Heart right ventricle (tissue), 16 donors: ENCODE data around the gene RAB2B. TPM values are rescaled to one million over a fixed set of nuclear protein-coding genes. Genes with fewer than 3 reads are reported as not detected.

Source experiments
- ATAC-seq, 8 donors: fragments of 200-7000 bp; cut with Tn5 transposase; one replicate each; pipeline ENCODE4 v1.9.1; 2020; ENCODE audit warnings: mild to moderate bottlenecking in 8 of 8, moderate library complexity in 8 of 8, moderate number of reproducible peaks in 1 of 8
- DNase-seq, 2 donors: peaks; one replicate each; pipeline ENCODE4 v3.0.0-alpha.2; 2020
- H3K27ac ChIP-seq, 10 donors: fragments of 200-600 bp; sonication (generic) in 2 of 10; one replicate each; pipeline versions ENCODE4 v1.5.0 to v1.8.0; 2020 to 2022; ENCODE audit warnings: mild to moderate bottlenecking in 3 of 10
- H3K27me3 ChIP-seq, 7 donors: fragments of 200-600 bp; one replicate each; pipeline ENCODE4 v1.8.0; 2021 to 2022; ENCODE audit warnings: mild to moderate bottlenecking in 2 of 7
- H3K36me3 ChIP-seq, 9 donors: fragments of 200-600 bp; sonication (generic) in 1 of 9; one replicate each; pipeline versions ENCODE4 v1.5.0 to v1.8.0; 2020 to 2022; ENCODE audit warnings: mild to moderate bottlenecking in 2 of 9
- H3K4me1 ChIP-seq, 9 donors: fragments of 200-600 bp; sonication (generic) in 1 of 9; one replicate each; pipeline versions ENCODE4 v1.5.0 to v1.8.0; 2020 to 2022; ENCODE audit warnings: mild to moderate bottlenecking in 4 of 9
- H3K4me3 ChIP-seq, 10 donors: fragments of 200-600 bp; sonication (generic) in 2 of 10; one replicate each; pipeline versions ENCODE4 v1.5.0 to v1.8.0; 2020 to 2022; ENCODE audit warnings: mild to moderate bottlenecking in 7 of 10, moderate library complexity in 2 of 10
- H3K9me3 ChIP-seq, 11 donors: fragments of 200-600 bp in 10 of 11; sonication (generic) in 2 of 11; one replicate each; pipeline versions ENCODE4 v1.5.0 to v1.8.0; 2013 to 2022; ENCODE audit warnings: mild to moderate bottlenecking in 2 of 11, control low read depth in 1 of 11, moderate library complexity in 1 of 11
- WGBS, 2 donors: extraction: QIAGEN DNeasy Blood & Tissue Kit; methylation state at CpG; one replicate each; pipeline ENCODE4 v1.1.7; 2013; ENCODE audit warnings: inconsistent platforms in 1 of 2; 5-methylcytosine and 5-hydroxymethylcytosine counted together
- intact Hi-C, 10 donors: fragments of 100-400 bp; cut with DNase I; formaldehyde crosslinking; loops; one replicate each; pipeline versions ENCODE4 v1.11.1 to v1.14.2; 2022
- polyA plus RNA-seq, 2 donors: library from polyadenylated mRNA; stranded (reverse); fragments of 200-250 nt; gene quantifications; one replicate each; pipeline ENCODE4 v1.2.3, GENCODE V29; 2013
- total RNA-seq, 10 donors: library from RNA; stranded (reverse); fragmentation: NEBNext Ultra II Directional in 3 of 10; extraction: Animal tissue kit (Norgen Biotek cat#: 25700) in 3 of 10; gene quantifications; one replicate each; pipeline versions ENCODE4 v1.2.1 to v1.2.4, GENCODE V29; 2021 to 2023
- TF ChIP-seq, protein P1 (sequence below), 9 donors: fragments of 200-600 bp; sonication (generic) in 2 of 9; IDR thresholded peaks; one replicate each; pipeline versions ENCODE4 v1.5.0 to v1.8.0; 2021 to 2022; ENCODE audit warnings: antibody characterized with exemption in 9 of 9, mild to moderate bottlenecking in 5 of 9, moderate library complexity in 1 of 9
- donor health status: Arrhythmogenic right ventricular cardiomyopathy.
- donor health status: ischemic (EF 13 %, LVEDD 7.1; RV severe dilation, severe dysfunction).
- donor health status: healthy with polysubstance abuse.
- donor health status: DM: no; HTN: yes; CAD: no.
- donor health status: DM: no; HTN: no; CAD: no.
- donor health status: ischemic (EF 25% LVEDD 6.9; RV normal size, moderate dysfunction).
- donor health status: ischemic (EF 25% LVEDD 5.7; RV mildly dilated, moderate dysfunction).
- donor health status: healthy.
- donor health status: DM: yes; HTN: yes; CAD: no.
- donor health status: Ischemic cardiomyopathy.
- donor health status: ischemic (EF 35%, LVEDD 5.7; RV mildly dilated, moderate dysfunction).
- donor health status: nonischemic (EF 11% LVEDD 7.7; RV severe dilation, severe dysfunction).
- donor health status: DM: yes; HTN: yes; CAD: no.
- donor health status: PGD.
- donor health status: ischemic (EF 29% LVEDD 5.4; RV normal size, mild dysfunction).
- donor health status: nonischemic (EF 23%, LVEDD 6.1; RV moderate dilation, normal function).

RAB2B gene
- total and polyA plus RNA-seq, 12 donors: 7.1 to 25.8 (median 18.1) TPM

DNA sequence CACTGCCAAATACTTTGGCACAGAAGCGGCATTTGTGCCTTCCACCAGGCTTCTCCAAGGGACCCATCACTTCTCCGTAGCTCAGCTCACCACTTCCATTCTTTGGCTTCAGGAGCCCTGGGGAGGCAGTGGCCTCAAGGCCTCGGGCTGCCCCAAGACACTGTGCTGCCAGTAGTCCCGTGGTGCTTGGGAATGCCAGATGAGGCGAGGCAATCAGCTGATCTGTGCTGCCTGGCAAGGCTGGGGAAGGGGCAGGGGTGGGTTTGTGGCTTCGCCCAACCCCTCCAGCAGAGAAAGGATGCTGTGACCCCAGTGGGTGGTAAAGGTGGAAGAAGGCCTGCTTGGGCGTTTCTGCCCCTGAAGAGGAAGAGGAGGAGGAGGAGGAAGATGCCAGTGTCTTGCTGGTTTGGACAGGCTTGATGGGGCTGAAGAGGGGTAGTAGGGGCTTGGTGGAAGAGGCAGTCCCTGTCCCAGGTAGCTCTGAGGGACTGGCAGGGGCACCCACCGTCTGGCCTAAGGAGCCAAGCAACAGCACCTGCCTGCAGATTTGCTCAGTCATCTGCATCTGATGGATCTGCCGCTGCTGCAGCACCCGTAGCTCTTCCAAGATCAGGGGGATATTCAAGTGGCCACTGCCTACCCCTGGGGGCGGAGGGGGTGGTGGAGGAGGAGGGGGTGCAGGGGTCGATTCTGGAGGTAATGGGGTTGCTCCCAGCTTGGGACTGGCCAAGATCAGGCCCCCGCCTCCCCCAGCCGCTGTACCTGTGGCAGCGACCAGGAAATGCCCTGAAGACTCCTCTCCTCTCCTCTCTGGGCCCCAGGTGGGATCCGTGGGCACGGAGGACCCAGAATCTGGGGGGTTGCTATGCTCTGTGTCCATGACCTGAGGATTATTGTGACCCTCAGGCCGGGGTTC, 48.1 kb upstream of the RAB2B start:
- WGBS, 2 donors: 83 to 87% methylated on average over 18 of the region's 18 CpGs
- Histone ChIP-seq H3K4me1 (peaks cover 0 to 16% (median 6%) of the 10 kb centered on the region in 9 donors), H3K36me3 (no peaks in the 10 kb centered on the region), H3K27ac (no peak overlapping the region), H3K27me3 (peaks cover 0 to 8% (median 0%) of the 10 kb centered on the region in 7 donors), H3K4me3 (peak overlapping the region in 5 of 10 donors; percentile 66 to 77 (median 69)), H3K9me3 (no peaks in the 10 kb centered on the region)
- ATAC-seq (no peak), DNase-seq (no peak)
- intact Hi-C loops: no loop called here
- TF ChIP-seq, protein P1, sequence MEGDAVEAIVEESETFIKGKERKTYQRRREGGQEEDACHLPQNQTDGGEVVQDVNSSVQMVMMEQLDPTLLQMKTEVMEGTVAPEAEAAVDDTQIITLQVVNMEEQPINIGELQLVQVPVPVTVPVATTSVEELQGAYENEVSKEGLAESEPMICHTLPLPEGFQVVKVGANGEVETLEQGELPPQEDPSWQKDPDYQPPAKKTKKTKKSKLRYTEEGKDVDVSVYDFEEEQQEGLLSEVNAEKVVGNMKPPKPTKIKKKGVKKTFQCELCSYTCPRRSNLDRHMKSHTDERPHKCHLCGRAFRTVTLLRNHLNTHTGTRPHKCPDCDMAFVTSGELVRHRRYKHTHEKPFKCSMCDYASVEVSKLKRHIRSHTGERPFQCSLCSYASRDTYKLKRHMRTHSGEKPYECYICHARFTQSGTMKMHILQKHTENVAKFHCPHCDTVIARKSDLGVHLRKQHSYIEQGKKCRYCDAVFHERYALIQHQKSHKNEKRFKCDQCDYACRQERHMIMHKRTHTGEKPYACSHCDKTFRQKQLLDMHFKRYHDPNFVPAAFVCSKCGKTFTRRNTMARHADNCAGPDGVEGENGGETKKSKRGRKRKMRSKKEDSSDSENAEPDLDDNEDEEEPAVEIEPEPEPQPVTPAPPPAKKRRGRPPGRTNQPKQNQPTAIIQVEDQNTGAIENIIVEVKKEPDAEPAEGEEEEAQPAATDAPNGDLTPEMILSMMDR (IDR thresholded peaks at IDR 0.05): no peak

GRCh38 chr14:21523203-21523602, 46.4 kb upstream of the RAB2B start:
- no peak overlapping the region for H3K27ac ChIP-seq
- intact Hi-C loops: no loop called here
- H3K27me3 ChIP-seq: peaks cover 0 to 8% (median 0%) of the 10 kb centered on the region in 7 donors
- H3K9me3 ChIP-seq: no peaks in the 10 kb centered on the region
- 75 to 78% methylated on average over 7 of the region's 7 CpGs for WGBS, 2 donors
- H3K36me3 ChIP-seq: no peaks in the 10 kb centered on the region
- H3K4me1 ChIP-seq: peaks cover 0 to 16% (median 6%) of the 10 kb centered on the region in 9 donors
- ATAC-seq (no peak), DNase-seq (no peak)
- no peak overlapping the region for H3K4me3 ChIP-seq
- TF ChIP-seq, protein P1 (IDR thresholded peaks at IDR 0.05): no peak

GRCh38 chr14:21521501-21521900, 44.7 kb upstream of the RAB2B start:
- peaks cover 0 to 3% (median 0%) of the 10 kb centered on the region in 7 donors for H3K27me3 ChIP-seq
- WGBS, 2 donors: 79 to 82% methylated on average over 2 of the region's 2 CpGs
- H3K36me3 ChIP-seq: no peaks in the 10 kb centered on the region
- intact Hi-C loops: no loop called here
- H3K4me1 ChIP-seq: peaks cover 0 to 6% (median 0%) of the 10 kb centered on the region in 9 donors
- DNase-seq (no peak), ATAC-seq (no peak)
- H3K27ac ChIP-seq: no peak overlapping the region
- H3K9me3 ChIP-seq: no peaks in the 10 kb centered on the region
- H3K4me3 ChIP-seq: no peak overlapping the region
- TF ChIP-seq, protein P1 (IDR thresholded peaks at IDR 0.05): no peak

GRCh38 chr14:21520767-21521166, 44.0 kb upstream of the RAB2B start:
- Histone ChIP-seq H3K4me1 (peaks cover 0 to 5% (median 0%) of the 10 kb centered on the region in 9 donors), H3K9me3 (no peaks in the 10 kb centered on the region), H3K36me3 (no peaks in the 10 kb centered on the region), H3K27ac (no peak overlapping the region), H3K27me3 (peaks cover 0 to 3% (median 0%) of the 10 kb centered on the region in 7 donors), H3K4me3 (no peak overlapping the region)
- no peak for ATAC-seq
- no peak for DNase-seq
- 90 to 94% methylated on average over 1 of the region's 1 CpG for WGBS, 2 donors
- intact Hi-C loops: no loop called here
- TF ChIP-seq, protein P1 (IDR thresholded peaks at IDR 0.05): no peak
